ENCODE data around the gene TM6SF1. TPM values are rescaled to one million over a fixed set of nuclear protein-coding genes. Genes with fewer than 3 reads are reported as not detected.

Gene TM6SF1
- total and polyA plus RNA-seq, 10 donors, result 4.5 to 15.0 (median 9.6) TPM

- peaks cover 37 to 94% (median 74%) of the 10 kb centered on the region in 6 donors for H3K4me1 ChIP-seq
- TF ChIP-seq POLR2AphosphoS5 (IDR thresholded peaks at IDR 0.05), result no peak
- no peak for TF ChIP-seq CTCF (IDR thresholded peaks at IDR 0.05 in 8 of 11, conservative IDR thresholded peaks at IDR 0.05 in 3 of 11)
- no peak for TF ChIP-seq POLR2A (IDR thresholded peaks at IDR 0.05)
- no peaks in the 10 kb centered on the region for H3K9me3 ChIP-seq
- no peak for DNase-seq
- intact Hi-C loops (cut with DNase I; ENCODE audit: low total_unique reads), result no loop called here
- WGBS, 5 donors, result 28 to 41% (median 35%) methylated on average over 3 of the region's 3 CpGs
- peak overlapping the region in 1 of 8 donors; percentile 13 for H3K4me3 ChIP-seq
- no peaks in the 10 kb centered on the region for H3K27me3 ChIP-seq (replicated peaks in 1 of 7)
- H3K36me3 ChIP-seq, result peaks cover 0 to 31% (median 0%) of the 10 kb centered on the region in 6 donors
- H3K27ac ChIP-seq, result peak overlapping the region in 6 of 8 donors; percentile 15 to 58 (median 36)
These were observed 44.7 kb upstream of the TM6SF1 start for GRCh38 chr15:83062768-83063180.

DNA sequence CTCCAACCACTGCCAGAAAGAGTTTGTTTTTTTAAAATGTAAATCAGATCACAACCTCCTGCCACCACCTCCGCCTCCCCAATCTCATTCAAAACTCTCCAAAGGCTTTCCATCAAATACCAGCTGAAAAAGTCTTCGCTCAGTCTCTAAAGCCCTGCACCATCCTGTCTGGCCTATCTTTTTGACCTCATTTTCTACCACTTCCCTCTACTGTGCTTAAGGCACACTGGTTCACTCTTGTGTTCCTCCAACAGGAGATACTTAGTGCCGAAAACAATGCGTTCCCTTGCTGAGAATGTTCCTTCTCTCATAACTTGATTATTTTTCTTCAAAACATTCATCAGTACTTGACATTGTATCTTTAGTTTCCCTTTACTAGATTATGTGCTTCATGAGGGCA lies 43.9 kb upstream of the TM6SF1 start:
- intact Hi-C loops (cut with DNase I; ENCODE audit: low total_unique reads), result no loop called here
- Histone ChIP-seq H3K9me3 (no peaks in the 10 kb centered on the region), H3K27ac (peak overlapping the region in 4 of 8 donors; percentile 35 to 58 (median 46)), H3K27me3 (replicated peaks in 1 of 7) (no peaks in the 10 kb centered on the region), H3K4me1 (peaks cover 34 to 90% (median 68%) of the 10 kb centered on the region in 6 donors), H3K36me3 (peaks cover 0 to 25% (median 0%) of the 10 kb centered on the region in 6 donors), H3K4me3 (peak overlapping the region in 2 of 8 donors; percentile 4 to 23)
- WGBS, 5 donors, result 56 to 79% (median 64%) methylated on average over 4 of the region's 4 CpGs
- TF ChIP-seq CTCF (IDR thresholded peaks at IDR 0.05 in 8 of 11, conservative IDR thresholded peaks at IDR 0.05 in 3 of 11), result no peak
- no peak for TF ChIP-seq POLR2A (IDR thresholded peaks at IDR 0.05)
- no peak for TF ChIP-seq POLR2AphosphoS5 (IDR thresholded peaks at IDR 0.05)
- no peak for DNase-seq

- peaks cover 34 to 77% (median 66%) of the 10 kb centered on the region in 6 donors for H3K4me1 ChIP-seq
- peaks cover 0 to 12% (median 6%) of the 10 kb centered on the region in 8 donors for H3K9me3 ChIP-seq
- DNase-seq, result no peak
- TF ChIP-seq CTCF (IDR thresholded peaks at IDR 0.05 in 8 of 11, conservative IDR thresholded peaks at IDR 0.05 in 3 of 11) (no peak), POLR2A (IDR thresholded peaks at IDR 0.05) (no peak), POLR2AphosphoS5 (IDR thresholded peaks at IDR 0.05) (no peak)
- H3K27ac ChIP-seq, result peak overlapping the region in 2 of 8 donors; percentile 17 to 97
- peak overlapping the region in 7 of 8 donors; percentile 74 to 99 (median 98) for H3K4me3 ChIP-seq
- WGBS, 5 donors, result 18 to 27% (median 21%) methylated on average over 4 of the region's 4 CpGs
- H3K36me3 ChIP-seq, result peaks cover 0 to 16% (median 0%) of the 10 kb centered on the region in 6 donors
- H3K27me3 ChIP-seq (replicated peaks in 1 of 7), result no peaks in the 10 kb centered on the region
- intact Hi-C loops (cut with DNase I; ENCODE audit: low total_unique reads), result no loop called here
These were observed 42.6 kb upstream of the TM6SF1 start for GRCh38 chr15:83064859-83065258.

- peak overlapping the region in 3 of 8 donors; percentile 93 to 97 (median 97) for H3K27ac ChIP-seq
- 30 to 49% (median 32%) methylated on average over 3 of the region's 3 CpGs for WGBS, 5 donors
- H3K4me1 ChIP-seq, result peaks cover 34 to 71% (median 65%) of the 10 kb centered on the region in 6 donors
These were observed 42.0 kb upstream of the TM6SF1 start for GRCh38 chr15:83065431-83065830.

More at GRCh38 chr15:83065431-83065830, 42.0 kb upstream of the TM6SF1 start:
- Histone ChIP-seq H3K4me3 (peak overlapping the region; percentile 74 to 99 (median 98)), H3K27me3 (replicated peaks in 1 of 7) (no peaks in the 10 kb centered on the region), H3K9me3 (peaks cover 0 to 12% (median 6%) of the 10 kb centered on the region in 8 donors), H3K36me3 (peaks cover 0 to 16% (median 0%) of the 10 kb centered on the region in 6 donors)
- TF ChIP-seq POLR2AphosphoS5 (IDR thresholded peaks at IDR 0.05) (no peak), CTCF (IDR thresholded peaks at IDR 0.05 in 8 of 11, conservative IDR thresholded peaks at IDR 0.05 in 3 of 11) (no peak), POLR2A (IDR thresholded peaks at IDR 0.05) (no peak)
- no peak for DNase-seq
- intact Hi-C loops (cut with DNase I; ENCODE audit: low total_unique reads), result no loop called here

All from spleen (tissue), 11 donors.